Measurements from ENCODE around the gene RASAL1. TPM values are rescaled to one million over a fixed set of nuclear protein-coding genes. Genes with fewer than 3 reads are reported as not detected.
"Not testable (repeated sequence)": the region's sequence is repeated elsewhere in the genome, so short reads cannot be mapped to it uniquely, and the experiment has no call there.

RASAL1 gene
- total RNA-seq, 1 donor from 2014 or later = 0.26 TPM

DNA sequence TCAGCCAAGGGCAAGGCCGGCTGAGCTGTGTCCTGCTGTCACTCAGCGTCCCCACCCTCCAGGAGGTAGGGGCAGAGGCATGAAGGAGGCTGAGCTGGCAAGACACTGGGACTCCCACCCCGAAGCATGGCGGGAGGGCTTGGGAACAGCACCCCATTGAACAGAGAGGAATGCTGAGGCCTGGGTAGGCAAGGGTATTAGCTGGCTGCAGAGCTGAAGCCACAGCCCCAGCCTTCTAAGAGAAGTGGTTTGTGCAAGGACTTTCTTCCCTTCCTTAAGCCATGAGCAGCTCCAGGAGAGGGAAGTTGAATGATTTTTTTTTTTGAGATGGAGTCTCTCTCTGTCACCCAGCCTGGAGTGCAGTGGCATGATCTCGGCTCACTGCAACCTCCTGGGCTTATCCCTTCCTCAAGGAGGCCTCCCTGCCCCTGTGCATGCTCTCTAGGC, 7.3 kb upstream of the RASAL1 start:
- FAIRE-seq = no peak
- no peaks in the 10 kb centered on the region for H3K27me3 ChIP-seq (ENCODE audit: control insufficient read depth, insufficient read depth, low read length)
- H3K36me3 ChIP-seq (ENCODE audit: control insufficient read depth, insufficient read depth, low read length) = no peaks in the 10 kb centered on the region
- no peak for DNase-seq (ENCODE audit: low read depth)
- H3K4me3 ChIP-seq (ENCODE audit: low read depth, low read length) = no peak overlapping the region
- no peak for TF ChIP-seq CTCF (IDR thresholded peaks at IDR 0.05; ENCODE audit: insufficient read depth, low read length, severe bottlenecking)

- no peaks in the 10 kb centered on the region for H3K36me3 ChIP-seq (ENCODE audit: control insufficient read depth, insufficient read depth, low read length)
- no peaks in the 10 kb centered on the region for H3K27me3 ChIP-seq (ENCODE audit: control insufficient read depth, insufficient read depth, low read length)
- TF ChIP-seq CTCF (IDR thresholded peaks at IDR 0.05; ENCODE audit: insufficient read depth, low read length, severe bottlenecking) = no peak
- FAIRE-seq (no peak), DNase-seq (ENCODE audit: low read depth) (no peak)
- no peak overlapping the region for H3K4me3 ChIP-seq (ENCODE audit: low read depth, low read length)
These were observed 6.8 kb upstream of the RASAL1 start for GRCh38 chr12:113142173-113142885.

DNA sequence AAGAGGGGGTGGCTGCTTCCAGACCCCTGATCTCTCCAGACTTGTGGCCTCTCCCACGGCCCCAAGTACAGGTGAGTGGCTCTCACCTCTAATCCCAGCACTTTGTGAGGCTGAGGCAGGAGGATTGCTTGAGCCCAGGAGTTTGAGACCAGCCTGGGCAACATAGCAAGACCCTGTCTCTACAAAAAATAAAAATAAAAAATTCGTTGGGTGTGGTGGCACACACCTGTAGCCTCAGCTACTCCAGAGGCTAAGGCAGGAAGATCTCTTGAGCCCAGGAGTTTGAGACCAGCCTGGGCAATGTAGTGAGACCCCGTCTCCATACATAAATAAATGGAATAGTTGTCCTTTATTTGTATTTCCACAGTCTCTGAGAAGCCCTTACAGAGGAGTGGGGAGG, 6.2 kb upstream of the RASAL1 start:
- H3K27me3 ChIP-seq (ENCODE audit: control insufficient read depth, insufficient read depth, low read length); DNase-seq (ENCODE audit: low read depth); FAIRE-seq; H3K4me3 ChIP-seq (ENCODE audit: low read depth, low read length); H3K36me3 ChIP-seq (ENCODE audit: control insufficient read depth, insufficient read depth, low read length): not testable (repeated sequence)

GRCh38 chr12:113140706-113141105, 5.1 kb upstream of the RASAL1 start:
- Histone ChIP-seq H3K36me3 (ENCODE audit: control insufficient read depth, insufficient read depth, low read length) (no peaks in the 10 kb centered on the region), H3K4me3 (ENCODE audit: low read depth, low read length) (no peak overlapping the region), H3K27me3 (ENCODE audit: control insufficient read depth, insufficient read depth, low read length) (no peaks in the 10 kb centered on the region)
- TF ChIP-seq CTCF (IDR thresholded peaks at IDR 0.05; ENCODE audit: insufficient read depth, low read length, severe bottlenecking) = no peak
- FAIRE-seq (no peak), DNase-seq (ENCODE audit: low read depth) (no peak)

DNA sequence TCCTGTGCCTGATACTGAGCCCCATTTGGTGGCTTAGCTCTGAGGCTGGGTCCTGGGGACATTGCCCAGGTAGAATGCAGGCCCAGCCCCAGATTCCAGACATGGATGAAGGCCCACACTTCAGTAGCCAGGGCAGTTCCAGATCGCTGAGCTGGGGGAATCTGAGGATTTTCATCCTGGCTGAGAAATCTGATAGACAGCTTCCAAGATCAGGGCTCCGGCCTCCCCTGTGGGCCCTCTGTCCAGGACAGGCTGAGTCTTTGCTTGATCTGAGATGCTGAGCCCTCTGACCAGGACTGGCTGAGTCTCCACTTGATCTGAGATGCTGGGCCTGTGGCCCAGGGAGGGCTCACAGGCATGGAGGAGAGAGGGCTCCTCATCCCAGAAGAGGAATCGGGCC, 3.3 kb upstream of the RASAL1 start:
- H3K36me3 ChIP-seq (ENCODE audit: control insufficient read depth, insufficient read depth, low read length) = no peaks in the 10 kb centered on the region
- FAIRE-seq = no peak
- no peak for DNase-seq (ENCODE audit: low read depth)
- no peak for TF ChIP-seq CTCF (IDR thresholded peaks at IDR 0.05; ENCODE audit: insufficient read depth, low read length, severe bottlenecking)
- H3K27me3 ChIP-seq (ENCODE audit: control insufficient read depth, insufficient read depth, low read length) = no peaks in the 10 kb centered on the region
- H3K4me3 ChIP-seq (ENCODE audit: low read depth, low read length) = no peak overlapping the region

DNA sequence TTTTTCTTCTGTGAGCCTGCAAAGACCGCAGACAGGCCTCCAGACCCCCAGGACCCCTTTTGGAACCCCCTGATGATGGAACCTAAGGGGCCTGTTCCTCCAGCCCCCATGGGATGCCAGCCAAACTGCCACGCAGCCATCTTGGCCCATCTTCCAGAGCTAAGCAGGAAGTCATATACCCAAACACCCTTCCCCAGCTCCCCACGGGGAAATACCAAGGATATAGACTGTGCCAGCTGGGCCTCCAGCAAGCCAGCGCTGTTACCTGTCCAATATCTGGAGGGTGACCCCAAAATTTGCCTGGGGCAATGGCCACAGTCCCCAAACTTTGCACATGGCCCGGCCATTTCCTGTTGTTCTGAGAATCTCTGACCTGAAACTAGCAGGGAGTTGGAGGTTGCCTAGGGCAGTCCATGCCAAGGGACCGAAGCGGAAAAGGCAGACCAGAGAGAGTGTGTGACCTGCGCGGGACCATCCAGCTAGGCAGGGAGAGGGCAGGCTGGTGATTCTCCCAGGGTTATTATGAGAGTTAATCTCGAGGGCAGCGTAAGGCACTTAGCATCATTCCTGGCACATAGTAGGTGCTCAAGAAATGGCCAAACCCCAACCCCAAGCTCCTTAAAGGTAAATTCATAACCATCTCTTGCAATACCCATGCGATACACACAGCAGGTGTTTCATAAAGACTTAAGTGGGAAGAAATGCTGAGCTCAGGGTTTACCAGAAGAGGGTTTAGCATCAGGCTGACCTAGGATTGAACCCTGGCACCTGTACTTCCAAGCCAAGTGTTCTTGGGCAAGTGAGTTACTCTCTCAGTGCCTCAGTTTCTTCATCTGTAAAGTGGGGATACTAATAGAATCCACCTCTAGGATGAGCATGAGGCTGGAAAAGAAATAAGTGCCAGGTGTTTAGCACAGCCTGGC, 2.6 kb upstream of the RASAL1 start:
- no peak for FAIRE-seq

More for the DNA sequence above, 2.6 kb upstream of the RASAL1 start:
- no peak for TF ChIP-seq CTCF (IDR thresholded peaks at IDR 0.05; ENCODE audit: insufficient read depth, low read length, severe bottlenecking)
- Histone ChIP-seq H3K4me3 (ENCODE audit: low read depth, low read length) (no peak overlapping the region), H3K36me3 (ENCODE audit: control insufficient read depth, insufficient read depth, low read length) (no peaks in the 10 kb centered on the region), H3K27me3 (ENCODE audit: control insufficient read depth, insufficient read depth, low read length) (no peaks in the 10 kb centered on the region)
- DNase-seq (ENCODE audit: low read depth) = no peak

Data from bronchial epithelial cell (primary cell).